Lung microvascular endothelial cell (primary cell): Measurements from ENCODE around the gene FRS3. TPM values are rescaled to one million over a fixed set of nuclear protein-coding genes. Genes with fewer than 3 reads are reported as not detected.
"Not testable (repeated sequence)": the region's sequence is repeated elsewhere in the genome, so short reads cannot be mapped to it uniquely, and the experiment has no call there.

ENCODE experiments used
- DNase-seq, 2 donors: peaks; one replicate each; pipeline versions ENCODE4 v3.0.0 to v3.0.0-alpha.2; 2010; ENCODE audit warnings: low read depth in 2 of 2
- total RNA-seq: library from RNA; depleted of rRNA; stranded (reverse); fragments of >200 nt; gene quantifications from 2 replicates; pipeline ENCODE4 v1.2.1, GENCODE V29; 2014

The FRS3 gene
- total RNA-seq, result 0.60 and 0.65 TPM in 2 replicates

- DNase-seq, result peak; percentile 96 to 97
Measured at GRCh38 chr6:41779788-41780550, at the start of gene FRS3. Gene FRS3 (minus strand): TSS chr6:41779900. CDS start chr6:41776987, 2,913 bp downstream.

GRCh38 chr6:41826343-41827022 lies 46.8 kb upstream of the FRS3 start:
- no peak for DNase-seq

- peak in 1 of 2 donors; percentile 91 for DNase-seq
Measured at GRCh38 chr6:41824571-41825569, 45.2 kb upstream of the FRS3 start.

GRCh38 chr6:41823178-41823577 lies 43.5 kb upstream of the FRS3 start:
- DNase-seq, result no peak

- no peak for DNase-seq
Measured at GRCh38 chr6:41822021-41822420, 42.3 kb upstream of the FRS3 start.

- DNase-seq, result no peak
Measured at GRCh38 chr6:41821266-41821665, 41.6 kb upstream of the FRS3 start.

GRCh38 chr6:41818271-41819054 lies 38.8 kb upstream of the FRS3 start:
- peak in 1 of 2 donors; percentile 44 for DNase-seq

GRCh38 chr6:41815587-41815986 lies 35.9 kb upstream of the FRS3 start:
- DNase-seq, result no peak

- DNase-seq, result no peak
Measured at GRCh38 chr6:41814629-41815028, 34.9 kb upstream of the FRS3 start.

GRCh38 chr6:41813956-41814355 lies 34.3 kb upstream of the FRS3 start:
- DNase-seq, result no peak

- no peak for DNase-seq
Measured at GRCh38 chr6:41813469-41813868, 33.8 kb upstream of the FRS3 start.

GRCh38 chr6:41811946-41812345 lies 32.2 kb upstream of the FRS3 start:
- DNase-seq, result not testable (repeated sequence)

- DNase-seq, result no peak
Measured at GRCh38 chr6:41811095-41811494, 31.4 kb upstream of the FRS3 start.

GRCh38 chr6:41805830-41806774 lies 26.4 kb upstream of the FRS3 start:
- DNase-seq, result no peak

GRCh38 chr6:41801380-41801779 lies 21.7 kb upstream of the FRS3 start:
- DNase-seq, result peak; percentile 58 to 69

- DNase-seq, result no peak
Measured at GRCh38 chr6:41799559-41799911, 19.8 kb upstream of the FRS3 start.

- DNase-seq, result no peak
Measured at GRCh38 chr6:41798901-41799558, 19.3 kb upstream of the FRS3 start.

- no peak for DNase-seq
Measured at GRCh38 chr6:41796474-41796873, 16.8 kb upstream of the FRS3 start.

GRCh38 chr6:41791984-41792383 lies 12.3 kb upstream of the FRS3 start:
- no peak for DNase-seq
